Left renal cortex interstitium (tissue), 4 donors: Measurements from ENCODE around the gene SULF2. TPM values are rescaled to one million over a fixed set of nuclear protein-coding genes. Genes with fewer than 3 reads are reported as not detected.

Experiments
- DNase-seq, 4 donors: peaks; one replicate each; pipeline ENCODE4 v3.0.0-alpha.2; 2013; ENCODE audit warnings: low read depth in 4 of 4, low spot score in 2 of 4, missing footprints in 1 of 4
- polyA plus RNA-seq, 4 donors: library from polyadenylated mRNA; unstranded; fragments of 120-200 nt; gene quantifications; one replicate each; pipeline ENCODE4 v1.2.1, GENCODE V29; 2013; ENCODE audit not compliant: insufficient read length in 4 of 4

Gene SULF2
- polyA plus RNA-seq, 4 donors, result 67.0 to 103 (median 76.0) TPM

DNA sequence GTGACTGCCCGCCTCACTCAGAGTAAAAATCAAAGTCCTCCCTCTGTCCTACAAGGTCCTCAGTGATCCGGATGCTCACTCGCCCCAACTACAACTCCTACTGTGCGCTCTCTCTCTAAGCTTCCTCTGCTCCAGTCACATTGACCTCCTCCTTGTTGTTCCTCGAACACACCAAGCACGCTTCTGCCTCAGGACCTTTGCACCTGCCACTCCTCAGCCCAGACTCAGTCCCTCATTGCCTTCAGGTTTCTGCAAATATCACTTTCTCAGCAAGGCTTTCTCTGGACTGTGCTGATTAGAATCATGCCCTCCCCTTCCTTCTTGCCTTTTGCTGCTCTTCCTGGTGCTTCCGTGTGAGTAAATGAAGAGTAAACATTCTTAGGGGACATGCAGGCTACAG, 41.6 kb downstream of the SULF2 start:
- no peak for DNase-seq

DNA sequence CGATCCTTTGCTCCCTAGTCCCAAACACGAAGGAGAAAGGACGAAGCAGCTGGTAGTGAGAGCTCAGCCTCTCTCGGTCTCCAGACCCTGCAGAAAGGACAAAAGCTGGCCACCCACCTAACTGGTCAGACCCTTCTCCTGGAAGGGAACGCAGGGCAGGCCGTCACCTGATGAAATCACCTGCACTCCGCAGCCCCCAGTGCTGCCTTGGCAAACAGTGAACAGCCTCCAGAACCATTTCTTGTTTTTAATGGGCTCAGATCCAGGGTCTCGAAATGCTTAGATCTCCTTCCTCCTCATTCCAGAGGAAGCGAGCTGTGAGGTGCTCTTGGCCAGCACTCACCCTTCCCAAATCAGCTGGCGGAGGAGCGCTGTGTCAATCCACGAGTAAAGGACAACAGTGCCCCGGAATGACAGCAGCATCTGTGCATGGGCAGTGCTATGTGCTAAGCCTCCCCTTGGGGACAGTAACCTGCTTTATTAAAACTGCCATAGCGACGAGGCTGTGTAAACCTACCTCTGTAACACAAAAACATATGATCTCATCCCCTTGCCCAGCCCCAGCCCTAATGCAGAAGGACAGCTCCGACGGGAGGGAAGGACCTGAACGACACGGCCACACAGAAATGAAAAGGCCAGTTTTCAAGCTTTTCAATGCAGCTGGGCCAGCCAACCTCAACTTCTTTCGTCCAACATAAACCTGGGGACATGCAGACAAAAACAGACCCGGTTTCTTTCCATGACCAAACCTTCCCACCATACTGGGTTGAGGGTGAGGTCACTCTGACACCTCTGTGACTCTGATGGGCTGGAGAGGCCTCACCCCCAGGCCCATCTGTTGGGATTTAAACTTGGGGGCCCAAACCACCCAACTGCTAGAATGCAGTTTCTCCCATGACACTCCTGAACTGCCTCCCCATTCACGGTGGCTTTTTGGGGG, 43.3 kb downstream of the SULF2 start:
- no peak for DNase-seq

DNA sequence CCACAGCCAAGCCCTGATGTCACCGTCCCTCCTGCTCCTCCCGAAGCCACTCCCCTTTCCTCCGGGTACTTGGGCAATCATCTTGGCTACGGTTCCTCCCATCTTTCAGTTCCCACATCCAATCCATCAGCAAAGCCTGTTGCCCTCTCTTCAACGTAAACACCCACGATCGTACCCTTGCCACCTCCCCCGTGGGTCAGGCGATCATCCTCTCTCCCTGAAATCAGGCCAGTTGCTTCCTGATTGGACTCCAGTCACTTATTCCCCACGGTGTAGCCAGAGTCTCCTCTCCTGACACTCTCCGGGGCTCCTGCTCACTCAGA, 44.5 kb downstream of the SULF2 start:
- DNase-seq, result no peak

DNA sequence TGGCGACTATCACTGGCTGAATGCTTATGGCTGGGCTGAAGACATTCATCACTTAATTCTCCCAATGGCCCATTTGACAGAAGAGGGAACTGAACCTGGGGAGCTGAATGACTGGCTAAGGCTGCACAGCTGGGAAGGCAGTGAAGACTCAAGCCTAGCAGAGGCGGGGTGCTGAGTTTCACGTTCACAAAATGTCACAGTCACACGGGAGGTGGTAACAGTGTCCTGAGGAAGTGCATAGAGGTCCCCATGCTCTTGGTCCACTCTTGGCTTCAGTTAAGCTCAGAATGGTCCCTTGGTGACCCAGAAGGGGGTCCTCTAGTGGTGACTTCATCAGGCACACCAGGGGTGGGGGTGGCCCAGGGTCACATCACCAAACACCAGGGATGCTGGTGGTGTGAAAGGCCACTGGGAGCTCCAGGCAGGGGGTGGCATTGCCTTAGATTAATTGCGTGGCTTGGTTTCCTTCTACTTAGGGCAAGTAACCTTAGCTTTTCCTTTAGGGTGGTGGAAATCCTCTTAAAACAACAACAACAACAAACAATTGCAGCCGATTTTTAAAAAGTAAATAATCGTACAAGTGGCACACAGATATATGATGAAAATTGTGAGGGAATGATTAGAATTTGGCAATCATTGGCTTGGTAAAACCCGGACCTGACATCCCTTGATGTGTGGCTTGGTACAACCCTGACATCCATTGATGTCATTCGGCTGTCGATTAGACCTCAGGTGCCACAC, 45.0 kb downstream of the SULF2 start:
- DNase-seq, result no peak

DNA sequence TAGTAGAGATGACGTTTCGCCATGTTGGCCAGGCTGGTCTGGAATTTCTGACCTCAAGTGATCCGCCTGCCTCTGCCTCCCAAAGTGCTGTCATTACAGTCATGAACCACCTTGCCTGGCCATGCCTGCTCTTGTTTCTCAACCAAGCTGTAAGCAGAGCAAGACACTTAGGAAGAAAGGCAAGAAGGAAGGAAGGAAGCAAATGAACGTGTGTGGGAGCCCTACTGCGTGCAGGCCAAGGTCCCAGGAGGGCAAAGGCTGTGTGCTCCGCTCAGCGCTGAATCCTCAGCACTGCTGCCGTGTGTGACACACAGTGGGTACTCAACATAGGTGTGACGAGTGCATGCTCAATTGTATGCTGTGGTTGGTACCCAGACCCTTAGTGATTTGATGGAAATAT, 47.4 kb downstream of the SULF2 start:
- no peak for DNase-seq

DNA sequence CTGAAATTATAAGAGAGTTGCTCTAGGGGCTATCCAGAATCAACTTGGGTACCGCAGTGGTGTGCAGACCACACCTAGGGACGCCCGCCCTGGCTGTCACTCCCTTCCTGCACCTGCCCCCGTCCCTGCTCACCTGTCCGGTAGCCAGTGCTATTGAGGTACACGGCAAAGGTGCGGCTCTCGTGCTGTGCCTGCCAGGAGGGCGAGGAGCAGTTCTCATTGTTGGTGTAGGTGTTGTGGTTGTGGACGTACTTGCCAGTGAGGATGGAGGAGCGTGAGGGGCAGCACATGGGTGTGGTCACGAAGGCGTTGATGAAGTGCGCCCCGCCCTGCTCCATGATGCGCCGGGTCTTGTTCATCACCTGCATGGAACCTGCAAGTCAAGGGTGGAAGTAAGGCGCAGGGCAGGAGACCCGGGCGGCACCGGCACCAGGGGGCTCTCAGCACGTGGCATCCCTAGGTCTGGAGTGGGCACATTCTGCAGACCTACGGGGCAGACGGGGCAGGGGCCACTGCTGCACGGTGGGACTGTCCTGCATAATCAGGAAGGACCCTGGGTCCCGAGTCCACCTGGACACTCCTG, 48.6 kb downstream of the SULF2 start:
- no peak for DNase-seq

DNA sequence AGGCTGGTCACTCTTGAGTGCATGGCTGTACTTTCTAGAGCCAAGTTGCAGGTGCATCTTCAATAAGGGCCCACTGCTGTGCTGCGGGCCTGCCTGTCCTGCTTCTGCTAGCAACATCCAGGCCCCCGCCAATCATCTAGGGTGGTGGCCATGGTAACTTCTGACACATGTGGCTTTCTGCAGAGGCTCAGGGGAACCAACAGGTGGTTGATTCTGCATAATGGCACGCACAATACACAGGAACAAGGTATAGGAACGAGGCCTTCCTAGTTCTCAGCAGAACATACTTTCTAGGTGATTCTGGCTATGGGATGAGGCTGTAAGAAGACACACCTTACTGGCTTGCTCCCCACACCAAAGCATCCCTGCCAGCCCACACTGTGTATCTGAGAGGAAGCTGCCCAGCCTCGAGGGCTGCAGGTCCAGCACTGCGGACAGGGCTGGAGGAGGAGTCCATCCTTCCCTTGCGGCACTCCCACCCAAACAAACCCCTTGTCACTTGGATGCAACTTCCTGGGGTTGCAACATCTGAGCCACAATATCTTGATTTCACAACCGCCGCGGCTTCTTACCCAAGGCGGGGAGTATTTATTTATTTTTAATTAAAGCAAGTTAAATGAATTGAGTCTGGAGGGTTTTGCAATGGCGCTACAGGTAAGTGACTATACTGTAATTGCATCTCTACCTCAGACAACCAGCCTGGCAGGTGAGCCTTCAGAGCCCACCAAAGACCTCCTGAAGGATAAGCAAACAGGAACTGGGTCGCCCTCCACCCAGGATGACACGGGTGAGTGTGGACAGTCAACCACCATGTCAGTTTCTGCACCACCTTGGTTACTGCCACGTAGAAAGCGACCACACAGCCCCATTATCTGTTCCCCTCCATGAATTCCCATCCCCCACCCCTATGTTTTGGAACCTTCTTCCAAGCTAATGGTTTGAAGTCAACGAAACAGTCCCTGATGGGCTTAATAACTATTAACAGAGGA, 49.6 kb downstream of the SULF2 start:
- no peak for DNase-seq

DNA sequence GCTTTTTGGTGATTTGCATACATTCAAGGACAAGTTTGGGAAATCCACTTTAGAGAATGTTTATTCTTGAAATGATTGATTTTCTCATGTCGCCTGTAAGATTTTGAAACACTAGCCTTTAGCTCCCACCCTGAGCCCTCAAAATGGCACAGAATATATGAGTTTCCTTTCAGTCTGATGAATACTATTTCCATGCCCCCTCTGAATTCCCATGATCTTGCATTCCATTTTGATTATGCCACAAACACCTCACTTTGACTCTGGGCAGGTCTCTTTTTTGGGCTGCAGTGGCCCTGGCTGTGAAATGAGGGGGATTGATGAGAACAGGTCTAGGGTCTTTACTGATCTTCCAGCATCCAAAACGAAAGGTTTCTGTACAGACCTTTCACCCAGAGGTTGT, 50.4 kb downstream of the SULF2 start:
- no peak for DNase-seq

DNA sequence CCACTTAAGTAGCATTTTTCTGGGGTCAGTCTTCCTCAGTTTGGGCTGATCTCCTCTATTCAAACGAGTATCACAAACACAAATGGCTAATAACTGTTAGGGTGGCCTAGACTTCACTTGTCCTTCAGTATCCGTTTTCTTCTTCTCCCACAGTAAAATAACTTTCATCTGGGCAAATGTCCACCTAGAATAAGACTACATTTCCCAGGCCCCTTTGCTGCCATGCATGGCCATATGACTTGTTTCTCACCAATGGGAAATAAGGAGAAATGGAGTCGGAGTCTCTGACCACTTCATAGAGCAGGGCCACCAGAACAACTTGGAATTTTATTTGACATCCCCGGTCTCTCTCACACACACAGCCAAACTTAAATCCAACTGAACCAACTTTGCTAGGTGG, 51.4 kb downstream of the SULF2 start:
- DNase-seq, result no peak

DNA sequence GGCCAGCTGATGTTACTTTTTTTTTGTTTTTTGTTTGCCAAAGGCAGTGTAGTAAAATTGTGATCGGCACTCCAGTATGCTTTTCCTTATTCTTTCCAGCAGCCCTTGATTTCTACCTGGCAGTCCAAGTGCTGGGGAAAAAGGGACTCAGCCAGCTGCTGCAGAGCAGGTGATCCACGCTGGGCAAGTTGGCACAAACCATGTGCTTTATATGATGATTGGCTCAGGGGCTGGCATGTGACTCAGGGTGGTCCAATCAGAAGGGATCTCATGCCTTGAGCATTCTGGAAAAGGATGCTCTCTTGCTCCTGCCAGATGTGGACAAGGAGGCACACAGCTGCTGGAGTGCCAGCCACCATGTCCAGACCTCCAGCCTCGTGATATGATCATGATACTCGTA, 54.5 kb downstream of the SULF2 start:
- no peak for DNase-seq

DNA sequence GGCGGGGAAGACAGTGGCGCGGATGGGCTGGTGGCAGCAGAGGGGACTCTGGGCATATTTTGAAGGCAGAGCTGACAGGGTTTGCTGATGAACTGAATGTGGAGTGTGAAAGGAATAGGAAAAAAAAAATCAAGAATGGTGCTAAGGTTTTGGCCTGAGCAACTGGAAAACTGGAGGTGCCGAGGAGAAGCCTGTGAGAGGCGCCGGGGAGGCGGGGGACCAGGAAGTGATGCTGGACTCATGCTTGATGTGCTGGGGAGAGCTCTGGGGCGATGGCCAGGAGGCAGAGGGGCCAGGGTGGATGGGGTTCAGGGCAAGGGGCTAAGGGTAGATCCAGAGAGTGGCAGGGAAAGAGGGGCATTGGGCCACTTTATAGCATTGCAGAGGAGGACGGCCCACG, 55.8 kb downstream of the SULF2 start:
- DNase-seq, result no peak

DNA sequence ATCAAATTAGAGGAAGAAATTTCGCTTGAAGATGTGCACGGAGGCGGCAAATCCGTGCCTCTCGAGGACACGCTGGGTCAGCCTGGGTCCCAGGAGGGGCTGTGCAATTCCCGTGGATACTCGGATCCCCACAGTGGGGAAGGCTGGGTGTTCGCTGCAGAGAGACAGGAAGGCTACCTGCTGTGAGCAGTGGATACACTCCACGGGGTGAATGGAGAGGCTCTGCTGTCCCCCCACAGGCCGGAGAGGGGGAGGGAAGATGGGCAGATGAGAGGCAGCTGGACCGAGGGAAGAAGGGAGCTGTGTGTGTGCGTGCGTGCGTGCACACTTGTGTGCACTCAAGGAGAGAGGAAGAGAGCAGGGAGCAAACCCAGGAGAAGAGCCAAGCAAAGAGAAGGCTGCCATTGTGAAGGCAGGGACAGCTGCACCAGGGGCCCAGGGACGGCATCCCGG, 57.3 kb downstream of the SULF2 start:
- DNase-seq, result no peak

DNA sequence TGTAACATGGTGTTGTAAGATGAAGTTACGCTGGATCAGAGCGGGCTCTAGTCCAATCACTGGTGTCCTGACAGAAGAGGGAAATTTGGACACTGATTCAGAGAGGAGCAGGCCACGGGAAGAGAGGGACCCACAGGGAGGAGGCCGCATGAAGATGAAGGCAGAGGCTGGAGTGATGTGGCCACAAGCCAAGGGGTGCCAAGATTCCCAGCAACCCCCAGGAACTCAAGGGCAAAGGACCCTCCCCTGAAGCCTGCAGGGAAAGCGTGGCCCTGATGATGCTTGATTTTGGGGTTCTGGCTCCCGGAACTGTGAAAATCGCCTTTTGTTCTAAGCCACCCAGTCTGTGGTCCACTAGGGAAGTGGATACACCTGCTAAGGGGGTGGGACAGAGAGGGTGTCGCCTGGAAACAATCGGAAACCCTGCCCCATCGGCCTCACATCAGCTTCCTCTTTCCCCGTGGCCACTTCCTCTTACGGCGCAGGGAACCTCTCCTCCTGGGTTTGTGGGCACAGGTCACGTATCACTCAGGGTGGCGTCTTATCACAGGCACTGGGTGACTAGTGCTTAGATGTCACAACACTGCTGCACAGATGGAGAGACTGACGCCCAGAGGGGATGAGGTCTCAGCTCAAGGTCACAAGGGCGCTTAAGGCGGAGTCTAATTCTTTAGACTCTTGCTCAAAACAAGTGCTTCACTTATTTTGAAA, 58.0 kb downstream of the SULF2 start:
- DNase-seq, result no peak

DNA sequence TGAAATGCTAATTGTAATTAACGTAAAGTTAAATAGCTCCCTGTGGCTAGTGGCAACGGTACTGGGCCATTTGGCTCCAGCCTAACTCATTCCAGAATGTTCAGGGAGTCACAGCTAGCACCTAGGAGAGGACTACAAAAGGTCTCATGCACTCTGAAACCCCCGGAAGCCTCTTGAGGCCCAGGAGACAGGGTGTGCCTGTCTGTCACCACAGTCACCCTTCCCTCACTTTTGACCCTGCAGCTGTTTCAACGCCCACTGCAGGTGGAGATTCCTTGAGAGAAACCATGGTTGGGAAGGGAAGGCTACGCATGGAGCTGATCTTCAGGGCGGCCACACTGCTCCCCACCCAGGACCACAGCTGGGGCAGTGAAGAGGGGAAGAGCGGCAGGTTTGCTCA, 58.6 kb downstream of the SULF2 start:
- DNase-seq, result no peak

DNA sequence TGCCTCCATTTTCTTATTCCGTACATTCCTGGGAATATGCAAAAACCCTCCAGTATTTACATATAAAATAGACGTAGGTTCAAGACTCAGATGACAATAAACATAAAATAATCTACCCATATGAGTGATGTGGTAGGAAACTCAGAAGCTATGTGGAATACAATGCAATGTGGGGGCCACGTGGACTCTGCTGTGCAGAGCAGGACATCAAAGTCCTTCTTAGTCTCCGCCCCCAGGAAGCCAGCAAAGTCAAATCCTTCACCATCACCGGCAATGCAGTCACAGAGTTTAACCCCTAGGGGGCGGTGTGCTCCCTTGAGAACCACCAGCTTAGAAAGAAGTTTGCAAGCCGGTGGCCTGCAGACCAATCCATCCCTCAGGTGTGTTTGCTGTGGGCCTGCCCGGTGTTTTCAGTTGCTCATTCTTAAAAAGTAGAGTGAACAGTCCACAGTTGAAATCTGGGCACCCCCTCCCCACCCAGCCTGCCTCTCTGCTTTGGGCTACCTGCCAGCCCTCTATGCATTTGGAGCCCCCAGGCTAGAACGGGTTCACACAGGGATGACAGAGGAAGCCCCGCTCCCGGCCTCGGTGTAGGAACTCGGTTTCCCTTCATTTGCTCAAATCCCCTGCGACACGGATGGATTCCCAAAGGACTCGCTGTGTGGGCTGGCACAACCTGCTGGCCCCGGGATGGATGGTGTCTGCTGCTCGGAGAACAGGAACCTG, 59.9 kb downstream of the SULF2 start:
- peak; percentile 58 to 84 (median 70) for DNase-seq

DNA sequence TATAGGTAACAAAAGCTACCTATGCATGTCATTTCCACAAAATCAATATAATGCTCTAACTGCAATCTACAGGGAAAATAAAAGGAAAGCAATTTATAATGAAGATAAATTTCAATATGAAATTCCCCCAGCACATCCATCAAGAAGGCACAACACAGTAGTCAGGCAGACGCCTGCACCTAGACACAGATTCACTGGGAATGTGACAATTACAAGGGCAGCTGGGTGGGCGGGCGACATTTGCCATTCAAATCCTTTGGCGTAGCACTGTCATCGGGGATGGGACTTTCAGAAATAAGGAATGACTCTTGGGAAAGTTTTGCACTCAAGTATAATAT, 60.4 kb downstream of the SULF2 start:
- DNase-seq, result no peak

DNA sequence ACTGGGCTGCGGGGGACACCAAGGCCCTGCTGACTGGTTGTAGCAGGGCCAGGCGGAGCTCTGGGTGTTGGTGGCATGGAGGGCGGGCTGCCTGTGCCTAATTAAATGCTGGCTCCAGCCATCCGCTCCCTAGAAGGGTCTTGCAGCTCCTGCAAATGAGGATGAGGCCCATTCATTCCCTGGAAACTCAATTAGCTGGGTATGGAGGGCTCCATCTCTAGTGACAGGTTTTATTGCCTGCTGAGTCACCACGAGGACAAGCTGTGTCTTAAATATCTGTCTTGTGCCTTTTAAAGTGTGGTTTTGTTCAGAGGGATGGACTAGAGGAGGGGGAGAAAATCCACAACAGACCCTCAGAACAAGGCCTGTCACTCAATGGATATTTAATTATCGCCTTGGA, 60.9 kb downstream of the SULF2 start:
- no peak for DNase-seq

DNA sequence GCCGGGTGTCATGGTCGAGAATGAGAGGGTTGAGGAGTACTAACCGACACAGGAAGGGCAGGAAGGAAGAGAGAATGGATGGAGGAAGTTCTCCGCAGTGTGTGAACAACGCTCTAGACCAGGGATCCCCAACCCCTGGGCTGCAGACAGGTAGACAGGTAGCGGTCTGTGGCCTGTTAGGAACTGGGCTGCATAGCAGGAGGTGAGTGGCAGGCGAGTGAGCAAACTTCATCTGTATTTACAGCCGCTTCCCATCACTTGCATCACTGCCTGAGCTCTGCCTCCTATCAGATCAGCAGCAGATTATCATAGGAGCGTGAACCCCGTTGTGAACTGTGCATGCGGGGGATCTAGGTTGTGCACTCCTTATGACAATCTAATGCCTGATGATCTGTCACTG, 62.0 kb downstream of the SULF2 start:
- DNase-seq, result no peak
